Breast epithelium (tissue), 4 donors: ENCODE measurements around the gene ESRRG. TPM values are rescaled to one million over a fixed set of nuclear protein-coding genes. Genes with fewer than 3 reads are reported as not detected.
A peak's percentile ranks its signal among the peaks of the same experiment; 100 is the strongest.

Source experiments
- DNase-seq, 2 donors: peaks; one replicate each; pipeline ENCODE4 v3.0.0-alpha.2; 2019; ENCODE audit warnings: low spot score in 2 of 2
- H3K27ac ChIP-seq, 2 donors: fragments of 200-600 bp; sonication (generic) in 1 of 2; one replicate each; pipeline ENCODE4 v1.5.1; 2016 to 2019; ENCODE audit warnings: mild to moderate bottlenecking in 1 of 2
- H3K27me3 ChIP-seq, 2 donors: fragments of 200-600 bp; sonication (generic) in 1 of 2; one replicate each; pipeline versions ENCODE4 v1.5.1 to v1.6.0; 2017 to 2019; ENCODE audit warnings: control low read depth in 1 of 2, mild to moderate bottlenecking in 1 of 2
- H3K36me3 ChIP-seq: fragments of 200-600 bp; one replicate; pipeline ENCODE4 v1.5.1; 2019
- H3K4me1 ChIP-seq, 2 donors: fragments of 200-600 bp; sonication (generic); one replicate each; pipeline ENCODE4 v1.5.1; 2016 to 2019; ENCODE audit warnings: control low read depth in 1 of 2
- H3K4me3 ChIP-seq, 3 donors: fragments of 200-600 bp; sonication (generic); 1 replicate in 2 of 3; 2 replicates in 1 of 3; pipeline ENCODE4 v1.5.1; 2016 to 2019; ENCODE audit warnings: mild to moderate bottlenecking in 3 of 3, moderate library complexity in 2 of 3
- H3K9me3 ChIP-seq, 2 donors: fragments of 200-600 bp; sonication (generic) in 1 of 2; one replicate each; pipeline ENCODE4 v1.5.1; 2016 to 2019; ENCODE audit warnings: control low read depth in 1 of 2
- CTCF ChIP-seq, 3 donors: fragments of 450-650 bp; IDR thresholded peaks; one replicate each; pipeline ENCODE4 v1.5.1; 2016 to 2017; ENCODE audit warnings: antibody characterized with exemption in 3 of 3, mild to moderate bottlenecking in 3 of 3, moderate library complexity in 3 of 3
- POLR2A ChIP-seq: fragments of 450-650 bp; IDR thresholded peaks from one replicate; pipeline ENCODE4 v1.6.1; 2016; ENCODE audit warnings: antibody characterized with exemption, mild to moderate bottlenecking, moderate library complexity
- POLR2AphosphoS5 ChIP-seq, 3 donors: sonication (generic); formaldehyde crosslinking; IDR thresholded peaks; one replicate each; pipeline ENCODE4 v1.6.1; 2017; ENCODE audit warnings: antibody characterized with exemption in 3 of 3
- intact Hi-C: fragments of 100-400 bp; cut with DNase I; formaldehyde crosslinking; loops from one replicate; pipeline ENCODE4 v1.15.1; 2023; ENCODE audit warnings: low total_unique reads
- total RNA-seq, 3 donors: library from RNA; depleted of rRNA; stranded (reverse); fragments of >200 nt; gene quantifications; one replicate each; pipeline ENCODE4 v1.1.0, GENCODE V29; 2016

The ESRRG gene
- total RNA-seq, 3 donors from 2014 or later: 0.16 to 9.1 (median 5.6) TPM

- H3K27ac ChIP-seq: peak overlapping the region; percentile 95 to 96
Measured at GRCh38 chr1:216600730-216601609, 122.3 kb downstream of the ESRRG start.

GRCh38 chr1:216599851-216600250 lies 123.4 kb downstream of the ESRRG start:
- TF ChIP-seq POLR2A: no peak
- TF ChIP-seq CTCF (IDR thresholded peaks at IDR 0.05): no peak
- no peak for TF ChIP-seq POLR2AphosphoS5 (IDR thresholded peaks at IDR 0.05)
- peak overlapping the region; percentile 95 to 96 for H3K27ac ChIP-seq
- no peaks in the 10 kb centered on the region for H3K27me3 ChIP-seq

More at GRCh38 chr1:216600730-216601609, 122.3 kb downstream of the ESRRG start:
- Histone ChIP-seq H3K4me1 (no peaks in the 10 kb centered on the region), H3K27me3 (no peaks in the 10 kb centered on the region), H3K4me3 (peak overlapping the region; percentile 60 to 80 (median 71)), H3K9me3 (no peaks in the 10 kb centered on the region), H3K36me3 (no peaks in the 10 kb centered on the region)
- peak; percentile 48 to 71 for DNase-seq
- peak; percentile 29 for TF ChIP-seq POLR2A
- TF ChIP-seq POLR2AphosphoS5 (IDR thresholded peaks at IDR 0.05): peak; percentile 30 to 60 (median 47)
- TF ChIP-seq CTCF (IDR thresholded peaks at IDR 0.05): peak in 2 of 3 donors; percentile 37 to 41
- intact Hi-C loops: no loop called here

DNA sequence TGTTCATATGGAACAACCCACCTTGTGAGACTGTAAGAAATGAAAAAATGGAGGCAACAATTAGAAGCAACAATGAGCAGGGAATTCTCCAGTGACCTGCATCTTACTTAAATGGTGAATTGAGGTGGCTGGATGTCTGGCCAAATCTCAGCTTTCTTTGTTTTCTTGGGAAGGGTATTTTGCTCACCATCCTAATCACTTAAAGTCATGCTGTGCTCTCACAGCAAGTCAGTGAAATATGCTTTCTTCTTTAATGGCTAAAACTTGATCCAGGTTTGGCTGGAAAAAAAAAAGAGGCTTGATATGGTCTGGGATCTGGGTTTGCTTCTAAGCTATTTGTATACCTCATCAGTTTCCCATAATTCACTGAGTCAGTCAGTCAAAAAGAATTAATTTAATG lies 124.8 kb downstream of the ESRRG start:
- no peaks in the 10 kb centered on the region for H3K9me3 ChIP-seq
- no peak overlapping the region for H3K4me3 ChIP-seq
- DNase-seq: no peak
- H3K27ac ChIP-seq: no peak overlapping the region
- no peaks in the 10 kb centered on the region for H3K27me3 ChIP-seq
- H3K4me1 ChIP-seq: no peaks in the 10 kb centered on the region
- H3K36me3 ChIP-seq: no peaks in the 10 kb centered on the region
- no peak for TF ChIP-seq POLR2AphosphoS5 (IDR thresholded peaks at IDR 0.05)
- TF ChIP-seq POLR2A: no peak
- no peak for TF ChIP-seq CTCF (IDR thresholded peaks at IDR 0.05)
- intact Hi-C loops: no loop called here

More at GRCh38 chr1:216599851-216600250, 123.4 kb downstream of the ESRRG start:
- H3K4me3 ChIP-seq: no peak overlapping the region
- H3K9me3 ChIP-seq: no peaks in the 10 kb centered on the region
- no peaks in the 10 kb centered on the region for H3K36me3 ChIP-seq
- intact Hi-C loops: no loop called here
- no peaks in the 10 kb centered on the region for H3K4me1 ChIP-seq
- DNase-seq: no peak

DNA sequence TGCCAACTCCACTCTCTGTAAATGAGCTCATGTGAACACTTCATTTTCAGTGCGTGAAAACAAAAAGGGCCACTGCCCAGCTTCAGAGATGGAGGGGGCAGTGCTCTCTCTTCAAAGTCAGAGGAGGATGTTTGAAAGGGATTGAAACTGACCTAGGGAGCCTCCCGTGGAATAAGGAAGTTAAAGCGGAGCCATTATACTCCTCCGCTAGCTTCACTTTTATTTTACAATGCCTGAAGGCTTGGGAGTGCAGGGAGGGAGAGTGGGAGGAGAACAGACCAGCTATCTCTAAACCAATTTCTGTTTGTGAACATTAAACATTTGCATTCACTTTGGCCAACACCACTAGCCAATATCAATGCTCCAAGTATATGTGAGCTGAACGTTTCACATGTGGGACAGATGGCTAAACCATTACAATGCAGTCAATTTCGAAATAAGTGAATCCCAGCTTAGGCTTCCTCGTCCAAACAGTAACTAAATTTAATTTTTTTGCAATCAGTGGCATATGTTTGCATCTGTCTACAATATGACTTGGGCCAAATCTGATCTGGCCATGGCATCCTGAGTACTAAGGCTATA lies 126.9 kb downstream of the ESRRG start:
- Histone ChIP-seq H3K36me3 (no peaks in the 10 kb centered on the region), H3K4me3 (no peak overlapping the region), H3K9me3 (no peaks in the 10 kb centered on the region), H3K27me3 (no peaks in the 10 kb centered on the region), H3K27ac (no peak overlapping the region), H3K4me1 (no peaks in the 10 kb centered on the region)
- DNase-seq: no peak
- no peak for TF ChIP-seq POLR2A
- TF ChIP-seq POLR2AphosphoS5 (IDR thresholded peaks at IDR 0.05): no peak
- no peak for TF ChIP-seq CTCF (IDR thresholded peaks at IDR 0.05)
- intact Hi-C loops: no loop called here

DNA sequence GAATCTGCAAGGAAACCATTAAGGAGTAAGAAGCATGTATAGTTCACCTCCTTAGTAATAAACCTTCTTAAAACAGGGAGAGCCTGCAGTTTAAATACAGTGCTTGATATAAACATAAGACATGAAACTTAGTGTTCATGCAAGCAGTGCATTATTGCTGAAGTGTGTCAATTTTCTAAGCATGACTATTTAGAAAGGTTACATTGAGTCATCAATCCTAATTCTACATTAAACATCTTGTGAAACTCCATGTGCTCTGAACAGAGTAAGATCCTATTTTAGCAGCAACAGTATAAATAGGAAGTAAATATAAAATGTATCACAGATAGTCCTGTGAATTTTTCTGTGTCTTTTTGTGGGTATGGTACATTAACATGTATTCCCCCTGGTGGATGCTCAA lies 135.5 kb downstream of the ESRRG start:
- H3K4me1 ChIP-seq: no peaks in the 10 kb centered on the region
- intact Hi-C loops: no loop called here
- no peaks in the 10 kb centered on the region for H3K27me3 ChIP-seq
- no peak overlapping the region for H3K27ac ChIP-seq
- TF ChIP-seq POLR2AphosphoS5 (IDR thresholded peaks at IDR 0.05) (no peak), CTCF (IDR thresholded peaks at IDR 0.05) (no peak), POLR2A (no peak)
- DNase-seq: no peak
- no peaks in the 10 kb centered on the region for H3K9me3 ChIP-seq
- H3K36me3 ChIP-seq: no peaks in the 10 kb centered on the region
- no peak overlapping the region for H3K4me3 ChIP-seq
